RCC 7860 (cell line): ENCODE data around the gene AHR.

Experiments
- DNase-seq: peaks from one replicate; pipeline ENCODE4 v3.0.0-alpha.2; 2015; ENCODE audit warnings: low spot score
- FAIRE-seq: peaks from 2 replicates; lab custom pipeline; 2012; peaks lifted over from hg19 to GRCh38; lab: Jason Lieb, UNC

Gene AHR

DNA sequence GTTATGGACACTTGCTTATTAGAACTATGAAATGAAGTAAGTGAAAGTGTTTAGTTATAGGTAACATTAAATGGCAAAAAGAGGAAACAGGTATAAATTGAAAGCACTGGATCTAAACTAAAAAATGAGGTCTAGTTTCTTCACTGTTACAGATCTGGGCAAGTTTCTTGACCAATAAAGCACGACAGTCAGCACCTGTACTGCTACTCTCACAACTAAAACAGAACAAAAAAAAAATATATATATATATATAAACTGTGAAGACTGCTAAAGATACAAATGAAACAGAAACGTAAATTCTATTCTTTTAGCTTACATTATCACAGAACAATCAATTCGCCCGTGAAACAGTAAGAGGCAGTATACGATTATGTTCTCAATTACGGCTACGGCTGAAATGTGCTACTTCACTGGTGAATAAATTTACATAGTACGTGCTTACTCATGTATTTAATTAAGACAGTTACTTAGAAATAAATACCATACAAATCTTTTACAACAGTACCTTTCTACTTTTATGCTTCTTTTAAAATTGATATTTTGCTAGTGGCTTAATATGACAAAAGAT is 4.2 kb downstream of the AHR start:
- DNase-seq (peak; percentile 35), FAIRE-seq (no peak)

DNA sequence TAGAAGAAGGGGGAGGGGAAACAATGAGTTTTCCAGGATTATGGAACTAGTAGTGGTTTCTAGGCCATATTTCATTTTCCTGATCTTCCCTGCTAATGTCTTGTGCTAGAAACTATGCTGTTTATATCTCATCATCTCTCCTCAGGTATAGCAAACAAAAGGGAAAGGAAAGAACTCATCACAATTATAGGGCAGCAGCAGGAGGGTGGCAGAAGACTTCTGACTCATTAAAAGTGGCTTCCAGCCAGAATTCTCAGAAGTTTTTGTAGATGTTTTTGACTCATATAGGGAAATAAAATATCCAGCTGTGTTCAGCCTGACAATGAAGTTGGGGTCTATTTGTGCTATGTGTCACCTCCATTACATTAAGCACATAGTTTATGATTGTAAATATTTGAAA is 6.5 kb downstream of the AHR start:
- DNase-seq (peak; percentile 89), FAIRE-seq (peak; percentile 98)

DNA sequence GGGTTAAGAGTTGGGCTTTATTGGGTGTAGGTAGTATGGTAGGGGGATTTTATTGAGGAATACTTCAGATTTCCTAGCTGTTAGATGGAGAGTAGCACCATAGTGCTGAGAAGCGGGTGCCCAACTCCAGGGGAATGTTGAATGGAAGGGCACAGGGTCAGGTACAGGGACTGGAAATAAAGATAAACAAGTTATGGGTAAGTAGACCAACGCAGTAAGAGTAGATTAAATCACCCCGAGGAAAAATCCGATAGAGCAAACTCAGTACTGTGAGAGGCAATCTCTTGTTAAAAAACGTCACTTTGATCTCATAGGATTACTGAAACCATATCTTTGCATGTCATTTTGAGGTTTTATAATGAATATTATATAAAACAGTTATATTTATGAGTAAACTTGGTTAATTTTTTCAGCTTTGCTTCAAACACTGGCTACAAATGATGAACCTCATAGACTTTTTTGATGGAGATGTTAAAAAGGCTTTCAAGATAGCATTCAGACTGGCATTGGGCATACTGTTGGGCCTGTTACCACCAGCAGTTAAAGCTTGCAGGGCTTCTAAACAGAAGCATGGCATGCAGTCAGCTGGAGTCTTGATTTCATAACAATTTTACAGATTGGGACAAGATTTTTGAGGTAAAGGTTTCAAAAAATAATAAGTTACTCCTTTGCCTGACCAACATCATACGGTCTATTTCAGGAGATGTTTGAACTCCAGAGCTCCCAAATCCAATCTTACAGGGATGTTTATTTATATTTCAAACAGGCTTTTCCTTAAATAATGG is 7.1 kb downstream of the AHR start:
- DNase-seq, result no peak
- no peak for FAIRE-seq

DNA sequence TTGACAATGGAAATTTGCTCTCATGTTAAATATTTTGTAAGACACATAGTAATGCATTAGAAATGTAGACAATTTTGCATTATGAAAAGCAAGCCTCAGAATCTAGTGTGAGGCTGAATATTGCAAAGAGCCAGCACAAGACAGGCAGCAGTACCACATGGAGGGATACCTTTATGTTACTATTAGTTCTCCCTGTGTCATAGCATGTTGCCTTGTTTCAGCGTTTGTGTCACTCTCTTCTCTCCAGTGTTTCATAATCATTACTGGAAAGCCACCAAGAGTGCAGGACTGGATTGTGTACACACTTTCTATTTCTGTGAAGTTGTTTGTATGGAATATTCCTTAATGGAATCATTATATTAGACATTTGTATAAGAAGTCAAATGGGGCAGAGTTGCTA is 8.5 kb downstream of the AHR start:
- DNase-seq, result no peak
- no peak for FAIRE-seq

DNA sequence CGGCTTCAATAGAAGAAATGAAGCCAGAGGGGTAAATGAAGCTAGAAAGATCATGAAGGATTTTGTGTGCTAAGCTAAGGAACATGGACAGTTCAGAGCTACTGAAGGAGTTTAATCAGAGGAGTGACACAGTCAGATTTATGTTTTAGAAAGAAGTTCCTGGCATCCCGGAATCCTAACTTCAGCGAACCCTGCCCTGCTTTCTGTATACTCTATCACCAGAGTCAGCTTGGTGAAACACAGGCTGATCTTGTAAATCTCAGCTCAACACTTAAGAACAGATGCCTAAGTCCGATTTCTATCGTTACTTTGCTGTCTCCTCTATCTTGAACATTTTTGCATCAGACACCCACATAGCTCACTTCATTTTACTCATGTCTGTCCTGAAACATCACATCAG is 9.1 kb downstream of the AHR start:
- FAIRE-seq (no peak), DNase-seq (no peak)

DNA sequence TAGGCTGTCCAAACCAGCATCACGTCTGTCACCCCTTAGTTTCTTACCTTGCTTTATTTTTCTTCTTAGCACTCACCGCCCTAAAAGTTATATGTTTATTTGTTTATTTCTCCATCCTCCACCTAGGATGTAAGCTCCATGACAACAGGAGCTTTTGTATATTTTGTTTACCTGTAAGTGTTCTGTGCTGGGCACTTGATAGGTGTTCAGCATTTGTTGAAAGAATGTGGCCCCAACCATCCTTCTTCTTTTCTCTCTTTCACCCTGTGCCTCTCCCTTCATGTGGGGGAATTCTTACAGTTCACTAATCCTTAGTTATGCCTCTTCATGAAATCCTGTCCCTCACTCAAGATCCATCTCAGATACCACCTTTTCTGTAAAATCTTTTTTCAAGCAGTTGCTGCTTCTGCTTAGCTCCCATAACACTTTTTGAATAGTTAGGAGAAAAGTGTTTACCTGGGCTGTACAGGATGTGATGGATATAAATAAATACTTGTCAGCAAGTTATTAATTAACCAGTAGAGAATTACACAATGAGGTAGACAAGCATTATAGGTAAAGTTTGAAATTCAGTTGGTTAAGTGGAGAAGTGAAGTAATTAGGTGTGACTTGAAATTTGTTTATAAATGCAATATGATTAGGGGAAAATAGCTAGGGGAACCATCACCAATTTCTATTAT is 9.7 kb downstream of the AHR start:
- FAIRE-seq (no peak), DNase-seq (no peak)

DNA sequence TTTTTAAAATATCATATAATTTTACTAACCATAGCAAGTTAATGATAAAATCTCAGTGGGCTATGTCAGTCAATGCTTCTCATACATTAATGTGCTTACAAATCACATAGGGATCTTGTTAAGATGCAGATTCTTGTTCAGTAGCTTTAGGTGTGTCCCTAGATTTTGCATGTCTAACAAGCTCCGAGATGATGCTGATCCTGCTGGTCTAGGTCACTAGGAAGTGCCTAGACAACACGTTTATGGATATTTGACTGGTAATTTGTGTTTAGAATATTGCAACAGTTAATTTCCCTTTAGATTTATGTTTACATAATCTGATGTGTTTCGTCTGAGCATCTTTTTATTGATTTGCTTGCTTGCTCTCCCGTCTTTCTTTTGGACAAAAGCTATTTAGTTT is 12.7 kb downstream of the AHR start:
- FAIRE-seq (no peak), DNase-seq (no peak)

DNA sequence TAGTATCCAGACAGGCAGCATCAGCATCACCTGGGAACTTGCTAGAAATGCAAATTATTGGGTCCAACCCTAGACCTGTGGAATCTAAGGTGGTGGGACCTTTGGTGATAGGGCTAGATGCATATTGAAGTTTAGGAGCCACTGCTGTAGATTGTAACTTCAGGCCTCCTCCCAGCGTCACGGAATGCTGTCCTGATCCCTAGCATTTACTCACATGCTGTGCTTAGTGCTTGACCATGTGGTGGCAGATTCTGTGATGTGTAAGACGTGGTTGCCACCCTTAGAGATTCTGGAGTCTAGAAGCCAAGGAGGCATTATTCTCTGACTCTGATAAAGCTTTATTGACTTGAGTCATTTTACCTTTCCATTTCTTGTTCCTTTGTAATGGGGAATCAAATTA is 13.5 kb downstream of the AHR start:
- DNase-seq (no peak), FAIRE-seq (no peak)

DNA sequence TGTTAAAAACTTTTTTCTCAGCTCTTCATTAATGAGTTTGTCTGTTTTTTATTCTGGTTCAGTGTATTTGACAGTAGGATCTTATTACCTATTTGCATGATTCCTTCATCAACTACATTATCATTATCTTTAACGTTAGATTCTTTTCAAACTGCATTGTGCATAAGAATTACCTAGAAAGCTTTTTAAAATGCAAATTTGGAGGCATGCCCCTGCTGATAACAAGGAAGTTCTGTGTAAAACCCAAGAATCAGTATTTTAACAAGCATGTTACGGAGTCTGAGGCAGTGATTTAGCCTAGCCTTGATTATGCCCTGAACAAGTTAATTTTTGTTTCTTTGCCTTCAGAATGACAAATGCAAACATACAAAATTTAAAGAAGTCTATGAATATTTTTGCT is 14.2 kb downstream of the AHR start:
- DNase-seq, result no peak
- no peak for FAIRE-seq

DNA sequence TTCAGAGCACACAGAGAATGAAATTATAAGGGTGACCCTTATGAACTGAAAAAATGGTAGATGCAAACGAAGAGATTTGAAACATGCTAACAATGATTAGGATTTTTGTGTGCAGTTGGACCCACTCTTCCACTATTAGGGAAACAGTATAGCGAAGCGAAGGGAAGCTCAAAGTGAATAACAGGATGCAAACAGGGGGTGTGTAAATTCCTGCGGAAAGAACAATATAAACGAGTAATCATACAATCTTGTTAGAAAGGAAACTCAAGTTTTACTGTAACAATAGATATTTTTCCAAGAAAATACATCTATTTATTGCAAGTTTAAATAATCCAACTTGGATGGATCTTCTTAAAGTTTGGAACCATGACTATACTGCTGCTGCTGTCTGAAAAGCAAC is 14.7 kb downstream of the AHR start:
- no peak for FAIRE-seq
- no peak for DNase-seq

DNA sequence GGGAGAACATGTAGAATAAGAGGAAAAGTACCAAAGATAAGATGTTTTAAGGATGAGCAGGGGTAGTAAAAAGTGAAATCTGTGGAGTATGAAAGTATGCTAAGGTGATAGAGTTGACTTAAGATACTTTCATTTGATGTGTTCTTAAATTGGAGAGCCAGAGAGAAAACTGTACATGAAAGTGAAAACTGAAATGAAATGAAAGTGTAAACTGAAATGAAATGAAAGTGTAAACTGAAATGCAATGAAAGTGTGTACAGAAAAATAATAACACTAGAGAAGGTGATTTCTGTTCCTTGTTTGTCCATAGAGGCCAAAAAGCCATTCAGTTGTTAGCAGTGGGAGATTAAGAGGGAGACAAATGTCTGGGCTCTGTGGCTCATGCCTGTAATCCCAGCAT is 17.5 kb downstream of the AHR start:
- DNase-seq, result no peak
- no peak for FAIRE-seq

DNA sequence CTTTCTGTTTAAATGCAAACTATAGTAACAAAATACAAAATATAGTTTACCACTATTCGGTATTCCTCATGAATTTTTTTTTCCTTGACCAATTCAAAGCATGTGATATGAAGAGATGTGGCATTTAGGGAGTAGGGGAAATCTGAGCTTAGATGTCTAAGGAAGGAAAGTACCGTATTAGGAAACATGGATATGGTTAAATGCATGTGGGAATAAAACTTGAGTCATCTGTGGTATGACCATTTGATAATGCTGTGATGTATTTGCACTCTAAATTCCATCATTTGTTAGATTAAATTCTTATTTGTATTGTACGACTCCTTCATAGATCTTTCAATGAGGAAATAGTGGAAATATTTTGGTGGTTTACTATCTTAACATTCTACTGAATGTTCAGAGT is 19.7 kb downstream of the AHR start:
- DNase-seq, result peak; percentile 75
- peak; percentile 89 for FAIRE-seq

DNA sequence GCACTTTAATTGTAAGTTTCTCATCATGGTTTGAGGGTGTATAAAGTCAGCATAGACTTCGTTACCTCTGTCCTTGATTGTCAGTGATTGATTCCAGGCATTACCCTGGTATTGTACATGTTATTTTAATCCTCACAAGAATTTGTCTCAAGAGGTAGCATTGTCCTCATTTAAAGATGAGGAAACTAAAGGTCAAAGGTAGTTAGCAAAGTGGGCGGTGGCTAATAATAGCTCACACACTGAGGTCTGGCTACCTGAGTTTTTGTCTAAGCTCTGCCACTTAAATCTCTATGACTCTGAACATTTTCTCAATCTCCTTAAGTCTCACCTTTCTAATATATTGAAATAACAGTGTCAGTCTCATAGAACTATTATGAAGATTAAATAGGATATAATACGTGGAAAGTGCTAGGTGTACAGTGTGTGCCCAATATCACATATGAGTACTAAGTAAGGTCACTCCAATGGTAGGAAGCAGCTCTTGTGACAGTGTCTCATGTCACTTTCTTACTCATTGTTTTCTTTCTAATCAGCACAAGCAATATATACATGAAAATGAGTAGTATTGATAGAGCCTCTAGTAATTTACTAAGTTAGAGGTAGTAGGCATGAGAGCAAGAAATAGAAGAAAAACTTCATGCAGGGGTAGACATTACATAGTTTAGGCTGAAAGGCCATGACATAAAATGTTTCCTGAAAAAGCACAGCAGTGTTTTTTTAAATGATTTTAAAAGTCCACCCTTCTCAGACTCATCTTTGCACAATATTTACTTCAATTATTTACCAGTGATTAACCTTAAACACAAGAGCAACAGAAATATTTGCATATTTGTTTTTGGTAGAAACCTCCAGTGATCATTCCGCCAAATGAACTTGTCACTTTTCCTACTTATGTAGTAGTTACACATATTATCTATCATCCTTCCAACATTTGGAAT is 21.0 kb downstream of the AHR start:
- DNase-seq (no peak), FAIRE-seq (peak; percentile 30)

DNA sequence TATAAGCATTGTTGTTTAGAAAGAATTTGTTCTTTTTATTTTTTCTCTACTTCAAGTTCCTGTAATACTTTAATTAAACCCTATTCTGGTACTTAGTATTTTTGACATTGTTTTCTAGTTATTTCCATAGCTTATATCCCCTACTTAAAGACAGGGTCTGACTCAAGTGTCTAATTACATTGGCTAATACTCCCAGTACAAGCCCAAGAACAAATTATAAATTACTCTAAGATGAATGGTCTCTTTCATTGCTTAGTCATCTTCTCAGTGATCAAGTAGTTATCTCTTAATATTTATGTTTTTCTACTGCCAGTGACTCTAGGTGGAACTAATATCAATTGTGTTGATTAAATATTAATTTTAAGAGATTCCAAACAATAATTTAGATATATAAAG is 21.6 kb downstream of the AHR start:
- DNase-seq, result no peak

DNA sequence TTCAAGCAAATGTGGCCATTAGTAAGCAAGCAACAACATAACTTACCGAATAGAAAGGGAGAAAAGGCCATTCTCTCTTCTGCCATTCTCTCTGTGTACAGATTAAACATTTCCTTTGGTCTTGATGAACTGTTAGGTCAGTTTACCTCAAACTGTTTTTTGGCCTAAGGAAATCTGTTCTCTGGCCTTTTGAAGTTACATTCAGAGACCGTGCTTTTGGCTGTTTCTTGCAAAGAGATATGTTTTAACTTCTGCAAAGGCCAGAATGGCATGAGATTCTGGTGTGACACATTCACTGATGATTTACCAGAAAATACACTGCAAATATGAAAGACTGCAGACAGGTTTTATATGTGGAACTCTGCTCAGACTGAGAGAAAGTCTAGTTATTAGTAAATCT is 22.2 kb downstream of the AHR start:
- FAIRE-seq (peak; percentile 92), DNase-seq (peak; percentile 22)

More for the DNA sequence above, 21.6 kb downstream of the AHR start:
- FAIRE-seq, result no peak

DNA sequence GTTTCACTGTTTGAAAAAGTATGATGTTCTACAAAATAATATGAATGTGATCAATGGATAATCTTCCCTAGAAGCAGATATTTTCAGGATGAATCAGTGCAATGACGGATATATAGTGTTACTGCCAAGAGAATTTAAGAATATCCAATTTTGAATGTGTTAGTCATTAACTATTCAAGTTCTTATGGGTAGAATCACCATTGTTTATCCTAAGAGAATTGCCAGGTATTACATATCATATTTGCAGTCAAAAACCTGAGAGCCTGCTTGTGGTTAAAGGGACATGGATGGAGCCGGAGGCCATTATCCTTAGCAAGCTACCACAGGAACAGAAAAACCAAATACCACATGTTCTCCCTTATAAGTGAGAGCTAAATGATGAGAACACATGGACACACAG is 26.9 kb downstream of the AHR start:
- FAIRE-seq (peak; percentile 97), DNase-seq (peak; percentile 88)

DNA sequence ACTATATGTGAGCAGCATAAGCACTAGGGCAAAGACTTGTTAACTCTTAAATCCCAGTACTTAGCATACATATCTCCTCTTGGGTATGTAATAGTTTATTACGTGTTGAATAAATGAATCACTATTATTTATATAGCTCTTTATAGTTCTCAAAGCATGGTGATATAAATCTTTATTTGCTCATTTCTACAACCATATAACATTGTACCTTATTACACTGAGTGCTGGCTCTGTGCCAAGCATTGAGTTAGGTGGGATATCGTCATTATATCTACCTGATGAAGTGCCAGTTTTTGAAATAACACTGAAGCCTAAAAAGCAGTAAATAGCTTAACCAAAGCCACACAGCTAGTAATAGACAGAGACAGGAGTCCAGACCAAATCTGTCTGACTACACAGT is 27.9 kb downstream of the AHR start:
- FAIRE-seq (no peak), DNase-seq (no peak)

DNA sequence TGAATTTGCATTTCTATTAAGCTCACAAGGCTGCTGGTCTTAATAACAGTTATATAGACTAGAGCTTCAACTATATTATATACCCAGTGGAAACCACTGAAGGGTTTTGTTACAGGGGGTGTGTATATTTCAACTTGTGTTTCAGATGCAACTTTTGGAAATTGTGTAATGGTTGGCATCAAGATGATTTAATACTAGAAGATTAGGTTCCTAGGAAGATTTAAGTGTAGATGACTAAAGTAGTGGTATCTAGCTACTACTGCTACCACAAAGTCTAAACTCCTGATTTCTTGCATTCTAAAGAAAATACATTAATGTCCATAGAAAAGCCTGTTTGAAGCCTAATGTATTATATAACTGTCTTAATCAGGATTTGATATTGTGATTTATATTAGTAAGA is 30.2 kb downstream of the AHR start:
- DNase-seq (no peak), FAIRE-seq (no peak)

DNA sequence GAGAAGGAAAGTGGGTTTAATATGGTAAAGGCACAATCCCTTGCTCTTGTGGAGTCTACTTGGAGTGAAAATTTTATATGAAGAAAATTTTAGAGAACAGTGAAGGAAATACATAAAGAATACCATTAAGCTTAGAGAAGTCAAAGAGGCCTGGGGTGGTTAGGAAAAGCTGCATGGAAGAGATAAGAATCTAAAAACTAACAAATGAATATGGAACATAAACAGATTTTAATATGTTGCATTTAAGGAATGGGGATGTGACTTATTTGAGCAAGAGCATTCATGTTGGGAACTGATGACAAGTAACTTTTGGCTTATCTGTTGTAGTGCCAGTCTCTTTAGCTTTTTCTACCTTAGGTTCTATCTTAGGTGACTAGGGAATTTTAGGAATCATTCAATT is 31.0 kb downstream of the AHR start:
- FAIRE-seq (no peak), DNase-seq (no peak)

DNA sequence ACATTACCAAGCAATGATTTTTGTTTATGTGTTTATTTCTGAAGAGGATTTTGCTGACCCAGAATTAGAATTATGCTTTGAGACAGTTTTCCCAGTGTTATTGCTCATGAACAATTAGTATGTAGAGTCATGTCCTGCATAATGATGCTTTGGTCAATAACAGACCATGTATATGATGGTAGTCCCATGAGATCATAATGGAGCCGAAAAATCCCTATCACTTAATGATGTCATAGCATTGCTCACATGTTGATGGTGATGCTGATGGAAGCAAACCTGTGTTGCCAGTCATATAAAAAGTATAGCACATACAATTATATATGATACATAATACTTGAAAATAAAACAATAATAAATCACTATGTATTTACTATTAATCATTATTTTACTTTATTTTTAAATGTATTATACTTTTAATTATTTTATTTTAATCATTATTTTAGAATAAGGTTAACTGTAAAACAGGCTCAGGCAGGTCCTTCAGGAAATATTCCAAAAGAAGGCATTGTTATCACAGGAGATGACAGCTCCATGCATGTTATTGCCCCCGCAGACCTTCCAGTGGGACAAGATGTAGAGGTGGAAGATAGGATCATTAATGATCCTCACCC is 33.5 kb downstream of the AHR start:
- peak; percentile 49 for FAIRE-seq
- no peak for DNase-seq

DNA sequence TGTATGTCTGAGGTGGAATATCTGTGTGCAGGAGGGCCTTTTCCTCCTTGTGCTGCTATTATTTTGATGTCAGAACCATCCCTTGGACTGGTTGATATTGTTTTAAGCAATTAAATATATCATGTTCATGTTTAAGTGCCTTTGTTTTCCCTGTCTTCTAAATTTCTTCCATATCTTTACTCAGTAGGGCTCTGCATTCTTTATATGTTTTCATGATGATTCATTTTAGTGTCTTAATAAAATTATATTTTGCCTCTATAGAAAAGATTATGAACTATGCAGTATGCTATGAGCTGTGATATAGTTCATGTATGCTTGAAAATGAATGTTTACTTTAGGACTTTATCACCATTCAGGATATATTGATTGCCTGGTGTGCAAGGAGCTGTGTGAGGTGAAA is 34.8 kb downstream of the AHR start:
- no peak for DNase-seq
- FAIRE-seq, result no peak
